ENCODE results near the gene AMH.

The AMH gene

DNA sequence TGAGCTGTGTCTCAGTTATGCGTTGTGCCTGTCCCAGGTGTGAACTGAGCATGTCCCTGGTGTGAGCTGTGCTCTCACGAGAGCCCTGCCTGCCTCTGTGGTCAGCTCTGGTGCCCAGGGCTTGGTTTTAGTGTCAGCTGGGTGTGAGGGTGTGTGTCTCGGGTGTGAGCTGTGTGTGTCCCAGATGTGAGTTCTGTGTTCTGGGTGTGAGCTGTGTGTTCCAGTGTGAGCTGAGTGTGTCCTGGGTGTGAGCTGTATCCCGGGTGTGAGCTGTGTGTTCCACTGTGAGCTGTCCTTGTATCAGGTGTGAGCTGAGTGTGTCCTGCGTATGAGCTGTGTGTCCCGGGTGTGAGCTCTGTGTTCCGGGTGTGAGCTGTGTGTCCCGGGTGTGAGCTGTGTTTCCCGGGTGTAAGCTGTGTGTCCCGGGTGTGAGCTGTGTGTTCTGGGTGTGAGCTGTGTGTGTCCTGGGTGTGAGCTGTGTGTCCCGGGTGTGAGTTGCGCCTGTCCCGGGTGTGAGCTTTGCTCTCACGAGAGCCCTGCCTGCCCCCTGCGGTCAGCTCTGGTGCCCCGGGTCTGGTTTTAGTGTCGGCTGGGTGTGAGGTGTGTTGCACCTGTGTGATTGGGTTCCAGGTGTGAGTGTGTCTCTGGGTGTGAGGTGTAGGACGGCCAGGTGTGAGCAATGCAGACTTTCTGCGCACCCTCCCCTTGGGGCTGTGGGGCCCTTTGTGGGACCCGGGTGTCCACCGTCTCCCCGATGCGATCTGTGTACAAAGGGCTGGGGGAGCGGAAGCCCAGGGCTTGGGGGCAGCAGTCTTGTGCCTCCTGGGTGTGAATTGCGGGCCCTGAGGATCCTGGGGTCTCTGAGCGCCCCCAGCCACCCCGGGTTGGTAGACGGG, 39.9 kb downstream of the AMH start:
- Histone ChIP-seq H3K27ac (peak overlapping the region; percentile 66 to 99 (median 97); a peak in 21 of 22 replicates), H3K9me3 (replicated peaks in 1 of 11) (no peaks in the 10 kb centered on the region), H3K4me2 (peak overlapping the region; percentile 95 to 100 (median 98)), H3K36me3 (peaks cover 0 to 36% (median 18%) of the 10 kb centered on the region in 11 experiments; a peak in 15 of 22 replicates), H3K27me3 (peaks cover 0 to 33% (median 0%) of the 10 kb centered on the region in 11 experiments; a peak in 4 of 22 replicates), H3K9ac (peak overlapping the region; percentile 83 to 94 (median 91); a peak in 21 of 22 replicates), H3K4me3 (peak overlapping the region; percentile 65 to 87 (median 80)), H4K20me1 (peaks cover 11 to 77% (median 35%) of the 10 kb centered on the region in 11 experiments; a peak in 19 of 22 replicates), H3K4me1 (peaks cover 66 to 93% (median 85%) of the 10 kb centered on the region in 10 experiments)
- TF ChIP-seq Cebpa-rat (IDR thresholded peaks at IDR 0.05), result no peak

DNA sequence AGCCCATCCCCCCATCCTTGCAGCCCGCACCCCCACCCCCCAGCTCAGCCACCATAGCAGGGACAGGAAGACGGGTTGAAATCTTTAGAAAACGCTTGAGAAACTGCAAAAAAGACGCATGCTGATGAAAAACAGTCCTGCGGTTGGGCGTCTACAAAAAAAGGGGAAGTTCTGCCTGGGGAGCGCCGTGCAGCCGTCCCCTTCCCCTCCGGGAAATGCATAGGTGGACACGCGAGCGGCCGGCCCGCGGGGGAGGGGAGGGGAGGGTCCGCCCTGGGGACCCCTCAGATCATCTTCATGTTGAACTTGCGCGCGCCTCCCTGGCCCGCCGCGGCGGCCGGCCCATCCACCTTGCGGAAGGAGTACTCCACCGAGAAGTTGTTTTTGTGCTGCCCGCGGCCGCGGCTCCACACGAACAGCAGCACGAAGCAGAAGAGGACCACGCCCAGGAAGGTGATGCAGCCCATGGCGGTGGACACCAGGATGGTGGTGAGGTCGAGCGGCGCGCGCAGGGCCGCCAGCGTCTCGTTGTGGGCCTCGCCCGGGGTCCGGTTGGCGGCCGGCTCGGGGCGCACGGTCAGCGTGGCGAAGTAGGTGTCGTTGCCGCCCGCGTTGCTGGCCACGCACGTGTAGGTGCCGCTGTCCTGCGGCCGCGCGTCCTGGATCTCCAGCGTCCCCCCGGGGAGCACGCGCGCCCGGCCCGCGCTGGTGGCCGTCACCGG, 40.8 kb downstream of the AMH start:
- Histone ChIP-seq H3K36me3 (peaks cover 0 to 40% (median 20%) of the 10 kb centered on the region in 11 experiments; a peak in 15 of 22 replicates), H3K4me2 (peak overlapping the region; percentile 95 to 100 (median 98)), H3K4me3 (peak overlapping the region; percentile 65 to 87 (median 80)), H3K27me3 (peaks cover 0 to 34% (median 0%) of the 10 kb centered on the region in 11 experiments; a peak in 4 of 22 replicates), H3K9me3 (replicated peaks in 1 of 11) (no peaks in the 10 kb centered on the region), H3K4me1 (peaks cover 74 to 97% (median 89%) of the 10 kb centered on the region in 10 experiments), H3K27ac (peak overlapping the region; percentile 66 to 99 (median 97); a peak in 21 of 22 replicates), H3K9ac (peak overlapping the region; percentile 83 to 94 (median 91)), H4K20me1 (peaks cover 11 to 83% (median 43%) of the 10 kb centered on the region in 11 experiments; a peak in 19 of 22 replicates)
- TF ChIP-seq Cebpa-rat (IDR thresholded peaks at IDR 0.05), result peak in 3 of 11 experiments; percentile 7 to 53 (median 38); a peak in 2 of 22 replicates

DNA sequence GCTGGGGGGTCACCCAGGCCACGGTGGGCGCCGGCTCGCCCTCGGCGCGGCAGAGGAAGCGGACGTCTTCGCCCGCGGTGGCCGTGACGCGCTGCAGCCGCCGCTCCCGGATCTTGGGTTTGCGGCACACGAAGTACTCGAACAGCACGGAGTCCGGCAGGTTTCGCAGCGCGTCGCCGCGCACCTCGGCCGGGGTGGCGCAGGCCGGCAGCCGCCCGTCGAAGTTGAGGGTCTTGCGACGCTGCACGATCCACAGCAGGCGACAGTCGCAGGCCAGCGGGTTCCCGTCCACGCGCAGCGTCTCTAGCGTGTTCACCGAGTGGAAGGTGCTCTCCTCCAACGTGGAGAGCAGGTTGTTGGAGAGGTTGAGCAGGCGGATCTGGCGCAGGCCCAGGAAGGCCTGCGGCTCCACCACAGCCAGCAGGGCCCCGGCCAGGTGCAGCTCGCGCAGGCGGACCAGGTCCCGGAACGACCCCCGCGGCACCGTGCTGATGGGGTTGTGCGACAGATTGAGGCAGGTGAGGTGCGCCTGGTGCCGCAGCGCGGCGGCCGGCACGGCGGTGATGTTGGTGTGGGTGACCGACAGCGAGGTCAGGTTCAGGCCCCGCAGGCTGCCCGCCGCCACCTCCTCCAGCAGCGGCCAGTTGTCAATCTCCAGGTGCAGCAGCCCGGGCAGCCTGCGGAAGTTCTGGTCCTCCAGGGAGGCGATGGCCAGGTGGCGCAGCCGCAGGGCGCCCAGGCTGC, 41.5 kb downstream of the AMH start:
- H3K9ac ChIP-seq, result peak overlapping the region; percentile 83 to 94 (median 91)
- H3K4me1 ChIP-seq, result peaks cover 80 to 97% (median 89%) of the 10 kb centered on the region in 10 experiments
- peak overlapping the region; percentile 61 to 99 (median 97); a peak in 21 of 22 replicates for H3K27ac ChIP-seq
- H3K4me2 ChIP-seq, result peak overlapping the region; percentile 95 to 100 (median 98)
- TF ChIP-seq Cebpa-rat (IDR thresholded peaks at IDR 0.05), result no peak
- H3K4me3 ChIP-seq, result peak overlapping the region; percentile 65 to 87 (median 80)
- peaks cover 0 to 48% (median 26%) of the 10 kb centered on the region in 11 experiments; a peak in 17 of 22 replicates for H3K36me3 ChIP-seq
- peaks cover 0 to 34% (median 0%) of the 10 kb centered on the region in 11 experiments; a peak in 4 of 22 replicates for H3K27me3 ChIP-seq
- H4K20me1 ChIP-seq, result peaks cover 11 to 83% (median 50%) of the 10 kb centered on the region in 11 experiments; a peak in 19 of 22 replicates
- no peaks in the 10 kb centered on the region for H3K9me3 ChIP-seq (replicated peaks in 1 of 11)

DNA sequence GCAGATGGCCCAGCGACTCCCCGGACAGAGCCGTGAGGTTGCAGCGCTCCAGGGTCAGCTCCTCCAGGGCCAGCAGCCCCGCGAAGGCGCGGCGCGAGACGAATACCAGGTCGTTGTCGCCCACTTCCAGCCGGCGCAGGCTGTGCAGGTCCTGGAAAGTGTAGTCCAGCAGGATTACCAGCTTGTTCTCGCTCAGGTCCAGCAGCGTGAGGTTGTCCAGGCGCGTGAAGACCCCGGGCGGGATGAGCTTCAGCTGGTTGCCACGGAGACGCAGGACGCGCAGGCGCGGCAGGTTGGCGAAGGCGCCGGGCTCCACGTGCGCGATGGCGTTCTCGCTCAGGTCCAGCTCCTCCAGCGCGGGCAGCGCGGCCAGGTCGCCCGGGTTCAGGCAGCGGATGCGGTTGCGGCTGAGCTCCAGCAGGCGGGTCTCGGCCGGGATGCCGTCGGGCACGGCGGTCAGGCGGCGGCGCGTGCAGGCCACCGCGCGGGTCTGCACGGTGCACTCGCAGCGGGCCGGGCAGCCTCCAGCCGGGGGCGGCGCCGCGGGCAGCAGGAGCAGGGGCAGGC, 42.1 kb downstream of the AMH start:
- Histone ChIP-seq H3K4me3 (peak overlapping the region; percentile 65 to 87 (median 80)), H3K4me2 (peak overlapping the region; percentile 95 to 100 (median 98)), H3K27me3 (peaks cover 0 to 32% (median 0%) of the 10 kb centered on the region in 11 experiments; a peak in 4 of 22 replicates)

DNA sequence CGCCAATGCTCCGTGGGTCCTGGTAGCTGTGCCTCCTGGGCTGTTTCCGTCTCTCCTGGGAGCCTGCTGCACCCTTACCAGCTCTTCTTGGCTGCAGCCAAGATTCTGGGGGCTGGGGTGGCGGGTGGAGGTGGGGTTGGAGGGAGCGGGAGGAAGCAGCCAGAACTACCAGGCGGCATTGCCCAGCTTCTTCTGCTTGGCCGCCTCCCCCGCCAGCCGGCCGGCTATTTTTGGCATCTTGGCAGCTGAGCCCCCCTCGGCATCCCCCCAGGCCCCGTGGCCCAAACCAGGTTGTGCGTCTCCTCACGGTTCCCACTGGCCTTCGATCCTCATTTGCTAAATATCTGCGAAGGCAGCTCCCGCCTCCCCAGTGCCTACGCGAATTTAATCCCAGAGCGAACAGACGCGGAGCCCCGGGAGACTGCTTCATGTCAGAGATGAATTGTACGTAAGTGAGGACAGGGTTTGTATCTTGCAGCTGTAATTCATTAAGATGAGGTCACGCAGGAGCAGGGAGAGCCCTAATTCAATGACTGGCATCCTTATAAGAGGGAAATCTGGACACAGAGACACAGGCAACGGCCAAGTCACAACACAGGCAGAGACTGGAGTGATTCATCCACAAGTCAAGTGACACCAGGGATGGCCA, 45.7 kb downstream of the AMH start:
- Histone ChIP-seq H3K4me2 (peak overlapping the region; percentile 95 to 100 (median 98)), H3K9ac (peak overlapping the region; percentile 53 to 74 (median 68); a peak in 21 of 22 replicates), H3K9me3 (replicated peaks in 1 of 11) (no peaks in the 10 kb centered on the region), H3K4me1 (peaks cover 57 to 96% (median 84%) of the 10 kb centered on the region in 10 experiments), H3K4me3 (peak overlapping the region; percentile 38 to 86 (median 54); a peak in 19 of 20 replicates), H3K36me3 (peaks cover 0 to 58% (median 34%) of the 10 kb centered on the region in 11 experiments; a peak in 17 of 22 replicates), H3K27ac (peak overlapping the region in 9 of 11 experiments; percentile 11 to 75 (median 54); a peak in 14 of 22 replicates), H3K27me3 (peaks cover 0 to 28% (median 0%) of the 10 kb centered on the region in 11 experiments; a peak in 2 of 22 replicates), H4K20me1 (peaks cover 11 to 91% (median 81%) of the 10 kb centered on the region in 11 experiments; a peak in 19 of 22 replicates)
- TF ChIP-seq Cebpa-rat (IDR thresholded peaks at IDR 0.05), result no peak

More for the DNA sequence above, 42.1 kb downstream of the AMH start:
- Histone ChIP-seq H3K9ac (peak overlapping the region; percentile 83 to 94 (median 91)), H3K9me3 (replicated peaks in 1 of 11) (no peaks in the 10 kb centered on the region), H3K27ac (peak overlapping the region in 9 of 11 experiments; percentile 94 to 99 (median 97); a peak in 18 of 22 replicates), H4K20me1 (peaks cover 11 to 83% (median 57%) of the 10 kb centered on the region in 11 experiments; a peak in 19 of 22 replicates), H3K4me1 (peaks cover 77 to 97% (median 89%) of the 10 kb centered on the region in 10 experiments), H3K36me3 (peaks cover 0 to 54% (median 32%) of the 10 kb centered on the region in 11 experiments; a peak in 17 of 22 replicates)
- no peak for TF ChIP-seq Cebpa-rat (IDR thresholded peaks at IDR 0.05)

DNA sequence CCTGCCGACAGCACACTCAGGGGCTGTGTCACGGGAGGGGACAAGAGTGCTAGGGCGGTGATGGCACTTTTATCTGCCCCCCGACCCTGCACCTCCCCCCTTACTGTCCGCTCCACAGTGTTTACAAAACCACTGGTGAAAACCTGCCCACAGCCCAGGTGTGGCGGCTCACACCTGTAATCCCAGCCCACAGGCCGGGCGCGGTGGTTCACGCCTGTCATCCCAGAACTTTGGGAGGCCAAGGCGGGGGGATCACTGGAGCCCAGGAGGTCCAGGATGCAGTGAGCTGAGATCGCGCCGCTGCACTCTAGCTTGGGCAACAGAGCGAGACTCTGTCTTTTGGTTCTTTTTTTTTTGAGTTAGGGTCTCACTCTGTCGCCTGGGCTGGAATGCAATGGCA, 47.0 kb downstream of the AMH start:
- Histone ChIP-seq H3K27ac (no peak overlapping the region), H3K9me3 (replicated peaks in 1 of 11) (no peaks in the 10 kb centered on the region), H3K9ac (peak overlapping the region in 4 of 11 experiments; percentile 15 to 65 (median 28); a peak in 2 of 22 replicates), H3K4me2 (peak overlapping the region; percentile 95 to 100 (median 98); a peak in 20 of 22 replicates), H4K20me1 (peaks cover 11 to 97% (median 87%) of the 10 kb centered on the region in 11 experiments; a peak in 19 of 22 replicates), H3K36me3 (peaks cover 0 to 51% (median 34%) of the 10 kb centered on the region in 11 experiments; a peak in 17 of 22 replicates), H3K27me3 (peaks cover 0 to 29% (median 1%) of the 10 kb centered on the region in 11 experiments; a peak in 9 of 22 replicates), H3K4me3 (no peak overlapping the region), H3K4me1 (peaks cover 56 to 99% (median 92%) of the 10 kb centered on the region in 10 experiments)
- no peak for TF ChIP-seq Cebpa-rat (IDR thresholded peaks at IDR 0.05)

Measured in BLaER1 treated with 17β-estradiol and CSF1 and Interleukin-3, amounts not matched to agents 10 nM and 100 nM (cell line).